SU-DHL-6 (cell line): ENCODE data around the gene GPR153.

Source experiments
- EZH2phosphoT487 ChIP-seq: fragments of 200-600 bp; sonication (generic), shearing (Covaris generic); conservative IDR thresholded peaks from 2 replicates; pipeline ENCODE4 v1.6.1; 2018; ENCODE audit warnings: mild to moderate bottlenecking, antibody characterized with exemption, low read length, moderate library complexity, mixed read lengths
- TF ChIP-seq, protein P1 (sequence below): fragments of 200-600 bp; sonication (generic); IDR thresholded peaks from one replicate; pipeline ENCODE4 v1.5.1; 2017; ENCODE audit warnings: antibody characterized with exemption, mild to moderate bottlenecking, low read length, moderate library complexity; ENCODE audit not compliant: insufficient read depth, poor library complexity, severe bottlenecking

DNA sequence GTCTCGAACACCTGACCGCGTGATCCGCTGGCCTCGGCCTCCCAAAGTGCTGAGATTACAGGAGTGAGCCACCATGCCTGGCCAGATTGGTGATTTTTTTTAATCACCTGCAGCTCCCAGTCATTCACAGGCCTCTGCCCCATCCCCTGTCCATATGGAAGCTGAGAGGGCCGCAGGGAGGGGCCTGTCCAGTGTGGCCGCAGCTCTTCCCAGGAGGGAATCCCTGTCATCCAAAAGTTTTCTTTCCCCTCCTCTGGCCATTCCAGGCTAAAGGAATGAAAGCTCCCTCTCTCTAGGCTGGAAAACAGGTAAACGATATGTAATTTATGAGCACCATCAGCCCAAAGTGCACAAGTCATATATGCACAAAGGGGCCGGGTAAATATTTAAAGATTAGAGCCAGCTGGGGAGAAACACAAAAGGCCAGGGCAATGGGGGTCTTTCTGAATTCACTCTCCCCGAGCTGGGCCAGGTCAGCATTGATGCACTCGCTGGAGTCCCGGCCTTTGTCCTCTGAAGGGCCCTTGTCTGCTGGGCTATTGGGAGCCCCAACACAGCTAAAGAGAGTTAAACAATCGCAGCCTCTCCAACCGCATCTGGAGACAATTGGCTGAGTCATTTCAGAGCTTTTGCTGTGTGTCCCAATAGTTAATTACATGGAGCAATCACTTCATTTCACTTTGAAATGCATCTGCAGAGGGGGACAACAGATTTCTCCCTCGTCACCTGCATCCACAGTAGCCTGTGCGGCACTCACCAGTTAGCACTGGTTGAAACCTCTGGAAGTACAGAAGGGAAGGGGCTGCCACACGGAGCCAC, 20.7 kb downstream of the GPR153 start:
- TF ChIP-seq, protein P1, sequence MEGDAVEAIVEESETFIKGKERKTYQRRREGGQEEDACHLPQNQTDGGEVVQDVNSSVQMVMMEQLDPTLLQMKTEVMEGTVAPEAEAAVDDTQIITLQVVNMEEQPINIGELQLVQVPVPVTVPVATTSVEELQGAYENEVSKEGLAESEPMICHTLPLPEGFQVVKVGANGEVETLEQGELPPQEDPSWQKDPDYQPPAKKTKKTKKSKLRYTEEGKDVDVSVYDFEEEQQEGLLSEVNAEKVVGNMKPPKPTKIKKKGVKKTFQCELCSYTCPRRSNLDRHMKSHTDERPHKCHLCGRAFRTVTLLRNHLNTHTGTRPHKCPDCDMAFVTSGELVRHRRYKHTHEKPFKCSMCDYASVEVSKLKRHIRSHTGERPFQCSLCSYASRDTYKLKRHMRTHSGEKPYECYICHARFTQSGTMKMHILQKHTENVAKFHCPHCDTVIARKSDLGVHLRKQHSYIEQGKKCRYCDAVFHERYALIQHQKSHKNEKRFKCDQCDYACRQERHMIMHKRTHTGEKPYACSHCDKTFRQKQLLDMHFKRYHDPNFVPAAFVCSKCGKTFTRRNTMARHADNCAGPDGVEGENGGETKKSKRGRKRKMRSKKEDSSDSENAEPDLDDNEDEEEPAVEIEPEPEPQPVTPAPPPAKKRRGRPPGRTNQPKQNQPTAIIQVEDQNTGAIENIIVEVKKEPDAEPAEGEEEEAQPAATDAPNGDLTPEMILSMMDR, result no peak
- TF ChIP-seq EZH2phosphoT487, result no peak
